DMS153 treated with DMSO at 0.1 percent for 48 hours (cell line): Measurements from ENCODE around the gene NKD2.
"Not testable (repeated sequence)": the region's sequence is repeated elsewhere in the genome, so short reads cannot be mapped to it uniquely, and the experiment has no call there.

Source experiments
- DNase-seq: peaks from one replicate; lab custom pipeline; 2025; ENCODE audit not compliant: unreplicated experiment; lab: John Stamatoyannopoulos, UW

The NKD2 gene

GRCh38 chr5:1012313-1012841 is 3.8 kb downstream of the NKD2 start:
- no peak for DNase-seq

- DNase-seq, result no peak
Observed at GRCh38 chr5:1012900-1013237, 4.3 kb downstream of the NKD2 start.

- DNase-seq, result no peak
Observed at GRCh38 chr5:1013238-1013947, 4.8 kb downstream of the NKD2 start.

- DNase-seq, result no peak
Observed at GRCh38 chr5:1013948-1014301, 5.3 kb downstream of the NKD2 start.

GRCh38 chr5:1014346-1014745 is 5.7 kb downstream of the NKD2 start:
- no peak for DNase-seq

GRCh38 chr5:1014781-1015221 is 6.2 kb downstream of the NKD2 start:
- no peak for DNase-seq

GRCh38 chr5:1015507-1015906 is 6.9 kb downstream of the NKD2 start:
- no peak for DNase-seq

- no peak for DNase-seq
Observed at GRCh38 chr5:1016036-1016435, 7.4 kb downstream of the NKD2 start.

- DNase-seq, result no peak
Observed at GRCh38 chr5:1016476-1016875, 7.9 kb downstream of the NKD2 start.

- DNase-seq, result no peak
Observed at GRCh38 chr5:1017056-1017455, 8.5 kb downstream of the NKD2 start.

- no peak for DNase-seq
Observed at GRCh38 chr5:1017691-1018455, 9.3 kb downstream of the NKD2 start.

- DNase-seq, result no peak
Observed at GRCh38 chr5:1018596-1018995, 10.0 kb downstream of the NKD2 start.

GRCh38 chr5:1019001-1019905 is 10.7 kb downstream of the NKD2 start:
- DNase-seq, result no peak

GRCh38 chr5:1020452-1020961 is 11.9 kb downstream of the NKD2 start:
- no peak for DNase-seq

GRCh38 chr5:1021136-1021968 is 12.8 kb downstream of the NKD2 start:
- no peak for DNase-seq

- DNase-seq, result not testable (repeated sequence)
Observed at GRCh38 chr5:1021969-1022336, 13.4 kb downstream of the NKD2 start.

GRCh38 chr5:1026700-1027621 is 18.4 kb downstream of the NKD2 start:
- DNase-seq, result no peak

GRCh38 chr5:1027631-1028441 is 19.2 kb downstream of the NKD2 start:
- no peak for DNase-seq
